ENCODE measurements around the gene DNAJC13.
"Not testable (repeated sequence)": the region's sequence is repeated elsewhere in the genome, so short reads cannot be mapped to it uniquely, and the experiment has no call there.

DNAJC13 gene

GRCh38 chr3:132416807-132417694, at the start of gene DNAJC13:
Gene DNAJC13, plus strand, starts transcription at chr3:132417502. Its CDS starts 17,049 bp downstream, at chr3:132434551.
- peak; percentile 88 for DNase-seq (ENCODE audit: low read depth)

- no peak for DNase-seq (ENCODE audit: low read depth)
Observed at GRCh38 chr3:132368515-132368914, 48.8 kb upstream of the DNAJC13 start.

DNA sequence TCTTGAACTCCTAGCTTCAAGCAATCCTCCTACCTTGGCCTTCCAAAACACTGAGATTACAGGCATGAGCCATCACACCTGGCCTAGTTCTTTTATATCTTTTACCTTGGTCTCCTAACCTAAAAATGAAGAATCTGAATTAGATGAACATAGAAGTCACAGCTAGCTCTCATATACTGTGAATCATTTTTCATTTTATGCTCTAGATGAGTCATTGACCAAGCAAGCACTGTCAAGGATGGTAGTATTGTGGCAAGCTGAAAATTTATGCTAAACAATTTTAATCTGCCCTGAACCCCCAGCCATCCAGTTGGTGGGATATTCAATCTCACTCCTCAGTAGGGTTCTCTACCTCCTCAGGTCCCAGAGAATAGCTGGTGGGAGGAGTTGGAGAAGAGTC, 48.3 kb upstream of the DNAJC13 start:
- DNase-seq (ENCODE audit: low read depth) = no peak

DNA sequence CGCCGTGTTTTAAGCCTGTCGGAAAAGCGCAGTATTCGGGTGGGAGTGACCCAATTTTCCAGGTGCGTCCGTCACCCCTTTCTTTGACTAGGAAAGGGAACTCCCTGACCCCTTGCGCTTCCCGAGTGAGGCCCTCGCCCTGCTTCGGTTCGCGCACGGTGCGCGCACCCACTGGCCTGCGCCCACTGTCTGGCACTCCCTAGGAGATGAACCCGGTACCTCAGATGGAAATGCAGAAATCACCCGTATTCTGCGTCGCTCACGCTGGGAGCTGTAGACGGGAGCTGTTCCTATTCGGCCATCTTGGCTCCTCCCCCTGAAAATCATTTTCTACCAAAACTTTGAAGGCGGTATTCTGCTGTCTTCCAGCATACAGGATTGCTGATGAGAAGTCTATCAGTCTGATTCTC, 40.4 kb upstream of the DNAJC13 start:
- not testable (repeated sequence) for DNase-seq (ENCODE audit: low read depth)

DNA sequence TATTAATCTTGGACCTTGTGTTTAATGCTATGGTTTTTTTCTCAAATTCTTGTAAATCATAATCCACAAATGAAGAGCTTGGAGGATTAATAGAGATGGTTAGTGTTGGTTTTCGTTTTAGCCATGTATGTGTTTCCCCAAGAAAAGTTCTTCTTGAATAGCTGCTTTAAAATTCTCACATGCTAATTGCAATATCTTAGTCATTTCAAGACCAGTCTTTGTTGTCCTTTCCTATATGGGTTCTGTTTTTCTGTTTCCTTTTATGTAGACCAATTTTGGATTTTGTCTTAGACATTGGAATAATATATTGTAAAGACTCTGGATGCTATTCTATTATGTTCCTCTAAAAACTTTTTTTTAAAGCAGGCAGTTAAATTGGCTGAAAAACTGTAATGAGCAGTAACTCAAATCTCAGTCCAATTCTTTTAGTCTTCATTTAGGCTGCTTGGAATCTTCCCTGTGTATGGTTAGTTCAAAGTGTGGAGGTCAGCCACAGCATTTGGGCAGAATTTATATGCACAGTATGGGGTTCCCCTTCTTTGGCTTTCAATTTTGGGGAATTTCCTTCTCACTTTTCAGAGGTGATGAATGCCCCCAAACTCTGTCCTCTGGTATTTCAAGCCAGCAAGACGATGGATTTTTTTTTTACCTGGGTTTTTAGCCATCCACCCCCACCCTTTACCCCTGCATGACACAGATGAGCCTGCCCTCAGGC, 39.1 kb upstream of the DNAJC13 start:
- DNase-seq (ENCODE audit: low read depth) = no peak

DNA sequence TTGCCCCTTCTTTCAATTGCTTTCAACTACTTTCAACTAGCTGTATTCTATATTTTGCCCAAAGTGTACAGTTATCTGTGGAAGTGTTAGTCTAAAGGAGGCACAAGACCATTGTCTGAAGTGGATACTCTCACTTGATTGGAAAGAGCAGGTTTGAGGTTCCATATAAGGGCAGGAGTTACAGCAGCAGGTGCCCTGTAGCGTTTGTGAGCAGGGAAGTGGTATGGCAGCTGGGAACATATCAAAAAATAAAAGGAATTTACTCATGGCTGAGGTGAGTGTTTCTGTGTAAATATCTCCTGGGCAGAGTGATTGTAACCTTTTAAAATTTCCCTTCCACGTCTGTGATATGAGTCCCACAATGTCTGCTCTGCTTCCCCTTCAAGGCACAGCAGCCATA, 38.5 kb upstream of the DNAJC13 start:
- DNase-seq (ENCODE audit: low read depth) = no peak

GRCh38 chr3:132380920-132381319, 36.4 kb upstream of the DNAJC13 start:
- DNase-seq (ENCODE audit: low read depth) = no peak

DNA sequence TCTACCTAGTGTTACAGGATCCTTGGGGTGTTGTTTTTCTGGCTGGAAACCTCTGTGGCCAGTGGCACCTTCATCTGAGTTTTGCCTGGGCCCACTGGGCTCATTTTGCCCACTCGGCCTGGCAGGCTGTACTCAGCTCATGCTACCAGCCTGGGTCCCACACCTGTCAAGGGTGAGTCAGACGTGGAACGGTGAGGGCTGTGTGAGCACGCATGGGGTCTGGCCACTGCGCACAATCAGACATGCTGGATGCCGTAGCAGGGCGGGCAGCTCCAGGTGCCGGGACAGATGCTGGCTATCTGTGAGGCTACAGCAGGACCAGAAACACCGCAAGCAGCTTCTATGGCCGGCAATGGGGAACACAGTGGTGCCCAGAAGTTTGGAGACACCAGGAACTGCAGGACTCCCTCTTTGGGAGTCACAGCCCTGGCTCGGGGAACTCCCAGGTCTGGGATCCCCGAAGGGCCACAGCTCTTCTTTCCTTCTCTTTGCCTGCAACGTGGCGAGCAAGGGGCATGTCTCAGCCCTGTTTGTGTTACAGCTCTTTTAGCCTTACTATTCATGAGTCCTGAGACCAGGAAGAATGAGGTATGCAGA, 35.9 kb upstream of the DNAJC13 start:
- no peak for DNase-seq (ENCODE audit: low read depth)

GRCh38 chr3:132382267-132382666, 35.0 kb upstream of the DNAJC13 start:
- DNase-seq (ENCODE audit: low read depth) = no peak

GRCh38 chr3:132382688-132383194, 34.6 kb upstream of the DNAJC13 start:
- no peak for DNase-seq (ENCODE audit: low read depth)

DNA sequence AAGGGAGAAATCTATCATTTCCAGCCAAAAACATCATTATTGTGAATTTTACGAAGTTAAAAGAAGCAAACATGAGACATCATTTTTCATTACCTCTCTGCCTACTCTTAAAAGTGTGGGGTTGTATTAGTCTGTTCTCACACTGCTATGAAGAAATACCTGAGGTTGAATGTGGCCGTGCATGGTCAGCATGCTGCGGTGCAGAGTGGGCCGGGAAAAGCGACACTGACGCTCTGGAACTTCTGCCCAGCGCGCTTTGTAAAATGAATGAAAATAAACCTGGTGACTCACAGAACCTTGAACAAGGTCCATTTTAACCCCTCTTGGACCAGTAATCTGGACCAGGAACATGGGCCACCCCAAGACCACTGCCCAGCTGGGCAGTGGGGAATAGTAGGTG, 31.0 kb upstream of the DNAJC13 start:
- DNase-seq (ENCODE audit: low read depth) = no peak

GRCh38 chr3:132392675-132393074, 24.6 kb upstream of the DNAJC13 start:
- DNase-seq (ENCODE audit: low read depth) = not testable (repeated sequence)

DNA sequence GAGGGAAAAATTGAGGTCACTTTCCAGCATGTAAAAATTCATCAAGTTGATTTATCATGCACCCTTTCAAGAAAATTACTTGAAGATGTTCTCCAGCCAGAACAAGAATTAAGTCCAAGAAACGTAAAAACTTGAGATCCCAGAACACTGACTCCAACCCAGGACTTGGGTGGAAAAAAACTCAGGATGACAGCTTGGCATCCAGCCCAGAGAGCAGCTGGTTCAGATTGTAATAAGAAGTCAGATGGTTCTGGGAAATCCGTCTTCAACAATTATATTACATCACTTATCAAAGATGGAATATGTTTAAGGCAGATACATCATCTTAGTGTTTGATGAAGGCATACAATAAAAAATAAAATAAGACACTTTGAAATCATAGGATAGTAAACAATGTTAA, 23.0 kb upstream of the DNAJC13 start:
- no peak for DNase-seq (ENCODE audit: low read depth)

DNA sequence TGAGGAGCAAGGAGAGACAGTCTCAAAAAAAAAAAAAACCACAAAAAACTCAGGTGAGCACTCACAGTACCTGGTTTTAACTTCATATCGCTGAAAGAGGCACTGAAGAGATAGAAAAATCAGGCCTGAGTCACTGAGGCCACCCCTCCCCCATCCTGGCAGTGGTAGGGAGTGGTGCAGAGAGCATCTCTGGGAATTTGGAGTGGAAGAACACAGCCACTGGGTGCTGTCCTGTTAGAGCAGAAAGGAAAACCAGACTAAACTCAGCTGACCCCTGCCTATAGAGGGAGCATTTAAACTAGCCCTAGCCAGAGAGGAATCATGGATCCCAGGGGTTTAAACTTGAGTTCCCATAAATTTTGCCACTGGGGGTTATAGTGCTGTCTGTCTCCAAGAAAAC, 22.2 kb upstream of the DNAJC13 start:
- no peak for DNase-seq (ENCODE audit: low read depth)

DNA sequence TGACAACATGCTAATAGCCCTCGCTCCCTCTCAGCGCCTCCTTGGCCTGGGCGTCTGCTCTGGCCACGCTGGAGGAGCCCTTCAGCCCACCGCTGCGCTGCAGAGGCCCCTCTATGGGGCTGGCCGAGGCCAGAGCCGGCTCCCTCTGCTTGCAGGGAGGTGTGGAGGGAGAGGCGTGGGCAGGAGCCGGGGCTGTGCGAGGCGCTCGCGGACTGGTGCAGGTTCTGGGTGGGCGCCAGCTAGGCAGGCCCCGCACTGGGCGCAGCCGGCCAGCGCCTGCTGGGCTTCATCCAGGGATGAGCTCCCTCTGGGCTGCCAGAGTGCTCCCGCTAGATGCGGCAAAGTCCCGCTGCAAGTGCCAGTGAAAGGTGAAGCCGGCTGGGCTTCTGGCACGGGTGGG, 21.0 kb upstream of the DNAJC13 start:
- DNase-seq (ENCODE audit: low read depth) = no peak

DNA sequence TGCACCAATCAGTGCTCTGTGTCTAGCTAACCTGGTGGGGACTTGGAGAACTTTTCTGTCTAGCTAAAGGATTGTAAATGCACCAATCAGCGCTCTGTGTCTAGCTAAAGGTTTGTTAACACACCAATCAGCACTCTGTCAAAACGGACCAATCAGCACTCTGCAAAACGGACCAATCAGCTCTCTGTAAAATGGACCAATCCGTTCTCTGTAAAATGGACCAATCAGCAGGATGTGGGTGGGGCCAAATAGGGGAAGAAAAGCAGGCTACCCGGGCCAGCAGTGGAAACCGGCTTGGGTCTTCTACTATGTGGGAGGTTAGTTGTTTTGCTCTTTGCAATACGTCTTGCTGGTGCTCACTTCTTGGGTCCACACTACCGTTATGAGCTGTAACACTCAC, 20.5 kb upstream of the DNAJC13 start:
- not testable (repeated sequence) for DNase-seq (ENCODE audit: low read depth)

- no peak for DNase-seq (ENCODE audit: low read depth)
Observed at GRCh38 chr3:132399054-132399929, 18.0 kb upstream of the DNAJC13 start.

- no peak for DNase-seq (ENCODE audit: low read depth)
Observed at GRCh38 chr3:132401255-132401654, 16.0 kb upstream of the DNAJC13 start.

DNA sequence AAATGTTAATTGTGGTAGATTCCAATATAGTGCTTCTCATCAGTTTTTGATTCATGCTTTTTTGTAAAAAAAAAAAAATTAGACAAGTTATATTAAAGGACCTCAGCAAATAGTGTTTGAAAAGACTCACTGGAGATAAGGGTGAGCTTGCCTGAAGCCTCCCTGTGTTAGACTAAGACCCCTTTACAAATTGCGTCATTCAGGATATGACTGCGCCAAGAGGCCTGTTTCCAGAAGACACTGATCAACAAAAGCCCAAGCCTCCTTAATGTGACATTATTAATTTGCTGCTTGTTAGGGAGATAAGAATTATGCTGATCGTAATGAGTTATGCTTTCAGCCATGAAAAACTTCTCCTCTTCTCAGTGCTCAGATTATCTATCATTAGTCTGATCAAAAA, 13.0 kb upstream of the DNAJC13 start:
- DNase-seq (ENCODE audit: low read depth) = no peak

- DNase-seq (ENCODE audit: low read depth) = no peak
Observed at GRCh38 chr3:132405188-132405587, 12.1 kb upstream of the DNAJC13 start.

- DNase-seq (ENCODE audit: low read depth) = no peak
Observed at GRCh38 chr3:132405609-132406299, 11.5 kb upstream of the DNAJC13 start.
